ENCODE measurements around the gene LYSMD4.

Gene LYSMD4

DNA sequence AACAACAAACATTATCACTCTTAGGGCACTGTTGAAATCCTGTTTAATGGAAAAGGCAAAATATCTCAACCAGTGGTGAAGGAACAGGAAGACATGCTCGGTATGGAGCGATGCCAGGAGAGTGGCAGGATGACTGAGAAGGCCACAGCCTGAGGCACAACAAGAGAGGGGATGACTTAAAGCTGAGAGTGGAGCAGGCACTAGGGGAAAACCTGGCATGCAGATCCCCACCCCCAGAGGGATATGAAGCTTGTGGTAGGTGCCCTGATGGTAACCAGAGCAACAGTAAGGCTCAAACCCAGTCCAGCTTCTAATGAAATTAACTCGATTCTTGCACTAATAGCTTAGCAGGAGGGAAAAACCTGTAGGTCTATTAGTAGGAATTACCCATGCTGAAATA lies 40.4 kb downstream of the LYSMD4 start:
- DNase-seq, result no peak
- Histone ChIP-seq H3K4me1 (ENCODE audit: insufficient read depth, low read length) (no peaks in the 10 kb centered on the region), H3K36me3 (ENCODE audit: insufficient read depth, low read length) (peaks cover 65% of the 10 kb centered on the region), H3K4me2 (ENCODE audit: insufficient read depth, low read length) (no peak overlapping the region), H4K20me1 (ENCODE audit: insufficient read depth, low read length) (no peaks in the 10 kb centered on the region), H2AFZ (ENCODE audit: low read depth, low read length) (no peak overlapping the region), H3K27me3 (ENCODE audit: insufficient read depth, low read length, poor library complexity) (no peaks in the 10 kb centered on the region), H3K9ac (ENCODE audit: low read depth, low read length) (no peak overlapping the region), H3K79me2 (ENCODE audit: insufficient read depth, low read length) (no peaks in the 10 kb centered on the region), H3K27ac (ENCODE audit: low read length) (peak overlapping the region; percentile 10; the same call in 1 of the 2 replicates), H3K9me3 (ENCODE audit: insufficient read depth, low read length, severe bottlenecking) (no peaks in the 10 kb centered on the region), H3K4me3 (ENCODE audit: low read depth in 1 of 2, low read length in 2 of 2) (no peak overlapping the region)
- ATAC-seq (ENCODE audit: insufficient read depth, low read depth), result no peak
- no peak for TF ChIP-seq EZH2 (IDR thresholded peaks at IDR 0.05; ENCODE audit: borderline replicate concordance, low read depth, low read length, severe bottlenecking)
- TF ChIP-seq, protein P1, sequence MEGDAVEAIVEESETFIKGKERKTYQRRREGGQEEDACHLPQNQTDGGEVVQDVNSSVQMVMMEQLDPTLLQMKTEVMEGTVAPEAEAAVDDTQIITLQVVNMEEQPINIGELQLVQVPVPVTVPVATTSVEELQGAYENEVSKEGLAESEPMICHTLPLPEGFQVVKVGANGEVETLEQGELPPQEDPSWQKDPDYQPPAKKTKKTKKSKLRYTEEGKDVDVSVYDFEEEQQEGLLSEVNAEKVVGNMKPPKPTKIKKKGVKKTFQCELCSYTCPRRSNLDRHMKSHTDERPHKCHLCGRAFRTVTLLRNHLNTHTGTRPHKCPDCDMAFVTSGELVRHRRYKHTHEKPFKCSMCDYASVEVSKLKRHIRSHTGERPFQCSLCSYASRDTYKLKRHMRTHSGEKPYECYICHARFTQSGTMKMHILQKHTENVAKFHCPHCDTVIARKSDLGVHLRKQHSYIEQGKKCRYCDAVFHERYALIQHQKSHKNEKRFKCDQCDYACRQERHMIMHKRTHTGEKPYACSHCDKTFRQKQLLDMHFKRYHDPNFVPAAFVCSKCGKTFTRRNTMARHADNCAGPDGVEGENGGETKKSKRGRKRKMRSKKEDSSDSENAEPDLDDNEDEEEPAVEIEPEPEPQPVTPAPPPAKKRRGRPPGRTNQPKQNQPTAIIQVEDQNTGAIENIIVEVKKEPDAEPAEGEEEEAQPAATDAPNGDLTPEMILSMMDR (IDR thresholded peaks at IDR 0.05; ENCODE audit: borderline replicate concordance, extremely low read depth, low read length, poor library complexity, severe bottlenecking), result no peak

DNA sequence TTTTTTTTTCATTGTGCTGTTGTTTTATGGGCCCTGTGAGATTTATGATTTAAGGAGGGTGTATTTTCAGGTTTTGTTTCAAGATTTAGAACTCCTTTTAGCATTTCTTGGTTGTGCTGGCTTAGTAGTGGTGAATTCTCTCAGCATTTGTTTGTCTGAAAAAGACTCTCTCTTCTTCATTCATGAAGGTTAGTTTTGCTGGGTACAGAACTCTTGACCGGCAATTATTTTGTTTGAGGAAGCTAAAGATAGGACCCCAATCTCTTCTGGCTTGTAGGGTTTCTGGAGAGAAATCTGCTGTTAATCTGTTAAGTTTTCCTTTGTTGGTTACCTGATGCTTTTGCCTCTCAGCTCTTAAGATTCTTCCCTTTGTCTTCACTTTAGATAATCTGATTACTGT lies 46.9 kb downstream of the LYSMD4 start:
- DNase-seq (no peak), ATAC-seq (ENCODE audit: insufficient read depth, low read depth) (no peak)
- no peak overlapping the region for H3K27ac ChIP-seq (ENCODE audit: low read length)
- H3K9me3 ChIP-seq (ENCODE audit: insufficient read depth, low read length, severe bottlenecking), result peaks cover 10% of the 10 kb centered on the region
- no peak overlapping the region for H3K4me3 ChIP-seq (ENCODE audit: low read depth in 1 of 2, low read length in 2 of 2)
- no peak overlapping the region for H3K4me2 ChIP-seq (ENCODE audit: insufficient read depth, low read length)
- H3K4me1 ChIP-seq (ENCODE audit: insufficient read depth, low read length), result peaks cover 21% of the 10 kb centered on the region
- no peak for TF ChIP-seq EZH2 (IDR thresholded peaks at IDR 0.05; ENCODE audit: borderline replicate concordance, low read depth, low read length, severe bottlenecking)
- TF ChIP-seq, protein P1 (IDR thresholded peaks at IDR 0.05; ENCODE audit: borderline replicate concordance, extremely low read depth, low read length, poor library complexity, severe bottlenecking), result no peak
- peaks cover 29% of the 10 kb centered on the region for H3K79me2 ChIP-seq (ENCODE audit: insufficient read depth, low read length)
- no peak overlapping the region for H3K9ac ChIP-seq (ENCODE audit: low read depth, low read length)
- no peak overlapping the region for H2AFZ ChIP-seq (ENCODE audit: low read depth, low read length)
- H3K36me3 ChIP-seq (ENCODE audit: insufficient read depth, low read length), result peaks cover 50% of the 10 kb centered on the region; the same call in 1 of the 2 replicates
- H4K20me1 ChIP-seq (ENCODE audit: insufficient read depth, low read length), result no peaks in the 10 kb centered on the region
- no peaks in the 10 kb centered on the region for H3K27me3 ChIP-seq (ENCODE audit: insufficient read depth, low read length, poor library complexity)

DNA sequence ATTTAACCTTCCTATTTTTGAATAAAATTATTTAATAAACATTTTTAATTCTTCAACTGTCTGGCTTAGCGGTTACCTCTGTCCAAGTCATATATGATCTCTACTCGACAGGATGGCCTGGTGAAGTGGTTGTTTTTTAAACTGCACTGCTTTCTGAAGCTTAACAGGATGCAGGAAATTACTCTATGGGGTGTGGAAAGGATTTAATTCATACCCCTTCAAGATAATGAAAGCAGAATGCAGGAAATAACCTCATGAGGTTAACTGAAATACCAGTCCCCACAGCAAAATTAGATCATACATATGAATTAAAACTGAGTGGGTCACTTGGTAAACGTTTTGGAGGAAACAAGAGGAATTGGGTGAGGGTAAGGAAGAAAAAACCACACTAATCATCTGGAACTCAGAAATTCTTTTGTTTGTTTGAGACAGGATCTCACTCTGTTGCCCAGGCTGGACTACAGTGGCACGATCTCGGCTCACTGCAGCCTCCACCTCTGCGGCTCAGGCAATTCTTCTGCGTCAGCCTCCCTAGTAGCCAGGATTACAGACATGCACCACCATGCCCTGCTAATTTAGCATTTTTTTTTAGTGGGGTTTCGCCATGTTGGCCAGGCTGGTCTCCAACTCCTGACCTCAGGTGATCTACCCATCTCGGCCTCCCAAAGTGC lies 50.1 kb downstream of the LYSMD4 start:
- Histone ChIP-seq H3K4me2 (ENCODE audit: insufficient read depth, low read length) (no peak overlapping the region), H3K36me3 (ENCODE audit: insufficient read depth, low read length) (peaks cover 51% of the 10 kb centered on the region; the same call in 1 of the 2 replicates), H3K4me1 (ENCODE audit: insufficient read depth, low read length) (peaks cover 21% of the 10 kb centered on the region)

More for the DNA sequence above, 50.1 kb downstream of the LYSMD4 start:
- peak overlapping the region; percentile 71 for H3K27ac ChIP-seq (ENCODE audit: low read length)
- peak overlapping the region; percentile 14; the same call in 1 of the 2 replicates for H3K9ac ChIP-seq (ENCODE audit: low read depth, low read length)
- TF ChIP-seq, protein P1 (IDR thresholded peaks at IDR 0.05; ENCODE audit: borderline replicate concordance, extremely low read depth, low read length, poor library complexity, severe bottlenecking), result no peak
- no peak for TF ChIP-seq EZH2 (IDR thresholded peaks at IDR 0.05; ENCODE audit: borderline replicate concordance, low read depth, low read length, severe bottlenecking)
- ATAC-seq (ENCODE audit: insufficient read depth, low read depth) (peak; percentile 88), DNase-seq (no peak)
- H3K9me3 ChIP-seq (ENCODE audit: insufficient read depth, low read length, severe bottlenecking), result peaks cover 10% of the 10 kb centered on the region
- no peak overlapping the region for H3K4me3 ChIP-seq (ENCODE audit: low read depth in 1 of 2, low read length in 2 of 2)
- H4K20me1 ChIP-seq (ENCODE audit: insufficient read depth, low read length), result no peaks in the 10 kb centered on the region
- H3K27me3 ChIP-seq (ENCODE audit: insufficient read depth, low read length, poor library complexity), result no peaks in the 10 kb centered on the region
- H3K79me2 ChIP-seq (ENCODE audit: insufficient read depth, low read length), result peaks cover 29% of the 10 kb centered on the region
- no peak overlapping the region for H2AFZ ChIP-seq (ENCODE audit: low read depth, low read length)
